ENCODE measurements around the gene PPP1R1C.
"Not testable (repeated sequence)": the region's sequence is repeated elsewhere in the genome, so short reads cannot be mapped to it uniquely, and the experiment has no call there.

PPP1R1C gene

GRCh38 chr2:182015334-182016109, 29.9 kb downstream of the PPP1R1C start:
- no peak for DNase-seq (ENCODE audit: low read depth in 2 of 2)

GRCh38 chr2:182018218-182018617, 32.6 kb downstream of the PPP1R1C start:
- DNase-seq (ENCODE audit: low read depth in 2 of 2): no peak

- DNase-seq (ENCODE audit: low read depth in 2 of 2): no peak
Observed at GRCh38 chr2:182019731-182020130, 34.1 kb downstream of the PPP1R1C start.

- no peak for DNase-seq (ENCODE audit: low read depth in 2 of 2)
Observed at GRCh38 chr2:182020286-182021070, 34.8 kb downstream of the PPP1R1C start.

GRCh38 chr2:182023235-182023634, 37.6 kb downstream of the PPP1R1C start:
- DNase-seq (ENCODE audit: low read depth in 2 of 2): no peak

GRCh38 chr2:182030875-182031274, 45.2 kb downstream of the PPP1R1C start:
- not testable (repeated sequence) for DNase-seq (ENCODE audit: low read depth in 2 of 2)

- no peak for DNase-seq (ENCODE audit: low read depth in 2 of 2)
Observed at GRCh38 chr2:182031956-182032355, 46.3 kb downstream of the PPP1R1C start.

- DNase-seq (ENCODE audit: low read depth in 2 of 2): no peak
Observed at GRCh38 chr2:182033449-182033848, 47.8 kb downstream of the PPP1R1C start.

GRCh38 chr2:182038576-182038975, 52.9 kb downstream of the PPP1R1C start:
- DNase-seq (ENCODE audit: low read depth in 2 of 2): no peak

- no peak for DNase-seq (ENCODE audit: low read depth in 2 of 2)
Observed at GRCh38 chr2:182043021-182043420, 57.4 kb downstream of the PPP1R1C start.

GRCh38 chr2:182043861-182044260, 58.2 kb downstream of the PPP1R1C start:
- DNase-seq (ENCODE audit: low read depth in 2 of 2): no peak

- no peak for DNase-seq (ENCODE audit: low read depth in 2 of 2)
Observed at GRCh38 chr2:182047544-182047943, 61.9 kb downstream of the PPP1R1C start.

- no peak for DNase-seq (ENCODE audit: low read depth in 2 of 2)
Observed at GRCh38 chr2:182048088-182048487, 62.4 kb downstream of the PPP1R1C start.

GRCh38 chr2:182048621-182049020, 63.0 kb downstream of the PPP1R1C start:
- no peak for DNase-seq (ENCODE audit: low read depth in 2 of 2)

GRCh38 chr2:182049372-182050148, 63.9 kb downstream of the PPP1R1C start:
- DNase-seq (ENCODE audit: low read depth in 2 of 2): no peak

GRCh38 chr2:182050333-182051135, 64.9 kb downstream of the PPP1R1C start:
- DNase-seq (ENCODE audit: low read depth in 2 of 2): no peak

GRCh38 chr2:182055993-182056392, 70.3 kb downstream of the PPP1R1C start:
- DNase-seq (ENCODE audit: low read depth in 2 of 2): no peak

- no peak for DNase-seq (ENCODE audit: low read depth in 2 of 2)
Observed at GRCh38 chr2:182057002-182057401, 71.3 kb downstream of the PPP1R1C start.

GRCh38 chr2:182058056-182058455, 72.4 kb downstream of the PPP1R1C start:
- no peak for DNase-seq (ENCODE audit: low read depth in 2 of 2)

- no peak for DNase-seq (ENCODE audit: low read depth in 2 of 2)
Observed at GRCh38 chr2:182061739-182062138, 76.1 kb downstream of the PPP1R1C start.

GRCh38 chr2:182062329-182062972, 76.8 kb downstream of the PPP1R1C start:
- DNase-seq (ENCODE audit: low read depth in 2 of 2): no peak

All from activated CD4-positive, alpha-beta T cell treated with anti-CD3 and anti-CD28 coated beads for 24 hours (primary cell).